ENCODE results near the gene CASP12.

Gene CASP12

DNA sequence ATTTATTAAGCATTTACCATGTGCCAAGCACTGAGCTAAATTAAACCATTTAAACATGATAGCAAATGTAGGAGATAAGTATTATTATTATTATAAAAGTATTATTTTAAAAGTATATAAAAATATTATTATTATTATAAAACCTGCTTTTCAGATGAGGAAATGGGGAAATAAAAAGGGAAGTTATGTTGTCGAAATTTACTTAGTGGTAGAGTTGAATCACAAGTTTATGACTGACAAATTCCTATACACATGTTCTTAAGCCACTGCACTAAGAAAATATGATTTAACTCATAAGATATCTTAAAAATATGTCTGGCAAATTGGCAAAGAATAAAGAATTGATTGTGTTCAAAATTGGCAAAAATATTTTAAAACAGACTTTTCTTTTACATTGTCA lies 53.8 kb downstream of the CASP12 start:
- no peak for DNase-seq (ENCODE audit: low read depth)
- TF ChIP-seq, protein P1, sequence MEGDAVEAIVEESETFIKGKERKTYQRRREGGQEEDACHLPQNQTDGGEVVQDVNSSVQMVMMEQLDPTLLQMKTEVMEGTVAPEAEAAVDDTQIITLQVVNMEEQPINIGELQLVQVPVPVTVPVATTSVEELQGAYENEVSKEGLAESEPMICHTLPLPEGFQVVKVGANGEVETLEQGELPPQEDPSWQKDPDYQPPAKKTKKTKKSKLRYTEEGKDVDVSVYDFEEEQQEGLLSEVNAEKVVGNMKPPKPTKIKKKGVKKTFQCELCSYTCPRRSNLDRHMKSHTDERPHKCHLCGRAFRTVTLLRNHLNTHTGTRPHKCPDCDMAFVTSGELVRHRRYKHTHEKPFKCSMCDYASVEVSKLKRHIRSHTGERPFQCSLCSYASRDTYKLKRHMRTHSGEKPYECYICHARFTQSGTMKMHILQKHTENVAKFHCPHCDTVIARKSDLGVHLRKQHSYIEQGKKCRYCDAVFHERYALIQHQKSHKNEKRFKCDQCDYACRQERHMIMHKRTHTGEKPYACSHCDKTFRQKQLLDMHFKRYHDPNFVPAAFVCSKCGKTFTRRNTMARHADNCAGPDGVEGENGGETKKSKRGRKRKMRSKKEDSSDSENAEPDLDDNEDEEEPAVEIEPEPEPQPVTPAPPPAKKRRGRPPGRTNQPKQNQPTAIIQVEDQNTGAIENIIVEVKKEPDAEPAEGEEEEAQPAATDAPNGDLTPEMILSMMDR (conservative IDR thresholded peaks at IDR 0.05; ENCODE audit: control insufficient read depth, insufficient read depth, low read depth, low read length): no peak
- no peak overlapping the region for H3K4me3 ChIP-seq (ENCODE audit: control insufficient read depth, low read depth, low read length)

DNA sequence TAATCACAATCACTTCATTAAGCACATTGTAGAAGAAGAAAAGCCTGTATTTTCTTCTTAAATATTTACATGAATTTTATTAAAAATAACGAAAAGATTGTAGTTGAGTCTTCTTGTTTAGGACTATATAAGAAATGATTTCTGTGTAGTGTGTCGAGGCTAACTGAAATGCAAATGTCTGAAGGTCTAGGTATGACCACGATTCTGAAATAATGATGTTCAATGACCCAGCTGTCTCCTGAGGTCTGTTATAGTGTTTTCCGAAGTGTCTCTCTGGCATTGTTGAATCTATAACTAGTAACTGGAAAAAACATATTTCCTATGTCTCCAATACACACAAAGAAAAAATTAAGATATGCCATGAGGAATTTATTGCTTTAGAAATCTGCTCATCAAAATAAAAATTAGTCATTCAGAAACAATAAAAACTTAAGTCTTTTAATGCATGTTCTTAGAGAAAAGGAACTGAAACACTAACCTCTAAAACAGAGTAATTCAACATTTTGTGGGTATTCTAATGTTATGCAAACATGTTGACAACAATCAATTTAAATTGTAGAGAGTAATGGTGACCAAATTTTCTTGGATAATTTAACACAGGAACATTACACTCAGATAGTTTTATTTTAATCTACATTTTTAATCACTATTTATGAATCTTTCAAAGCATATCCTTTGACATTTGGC lies 55.0 kb downstream of the CASP12 start:
- no peak overlapping the region for H3K4me3 ChIP-seq (ENCODE audit: control insufficient read depth, low read depth, low read length)
- no peak for DNase-seq (ENCODE audit: low read depth)
- TF ChIP-seq, protein P1 (conservative IDR thresholded peaks at IDR 0.05; ENCODE audit: control insufficient read depth, insufficient read depth, low read depth, low read length): no peak

DNA sequence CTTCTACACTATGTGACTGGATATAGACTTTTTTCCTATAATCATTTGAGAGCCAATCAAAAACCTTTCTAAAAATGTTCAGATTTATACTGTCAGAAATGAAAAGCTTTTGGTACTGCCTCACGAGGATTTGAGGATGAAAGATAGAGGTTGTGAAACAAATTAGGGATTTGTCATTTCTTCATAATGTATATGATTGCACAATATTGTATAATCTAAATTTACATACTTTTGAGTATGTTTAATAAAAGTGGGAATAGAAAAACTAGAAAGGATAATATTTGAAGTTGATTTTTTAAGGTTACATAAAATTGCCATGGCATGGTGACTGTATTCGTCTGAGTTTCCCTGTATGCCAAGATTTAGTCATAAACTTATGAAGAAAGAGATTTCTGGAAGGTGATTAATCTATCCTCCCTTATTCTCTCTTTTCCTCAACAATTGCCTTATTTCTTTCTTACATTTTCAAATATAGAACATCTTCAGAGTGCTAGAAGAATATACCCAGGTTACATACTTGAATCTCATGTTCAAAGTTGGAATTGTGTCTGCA lies 56.2 kb downstream of the CASP12 start:
- TF ChIP-seq, protein P1 (conservative IDR thresholded peaks at IDR 0.05; ENCODE audit: control insufficient read depth, insufficient read depth, low read depth, low read length): no peak
- no peak for DNase-seq (ENCODE audit: low read depth)
- no peak overlapping the region for H3K4me3 ChIP-seq (ENCODE audit: control insufficient read depth, low read depth, low read length)

DNA sequence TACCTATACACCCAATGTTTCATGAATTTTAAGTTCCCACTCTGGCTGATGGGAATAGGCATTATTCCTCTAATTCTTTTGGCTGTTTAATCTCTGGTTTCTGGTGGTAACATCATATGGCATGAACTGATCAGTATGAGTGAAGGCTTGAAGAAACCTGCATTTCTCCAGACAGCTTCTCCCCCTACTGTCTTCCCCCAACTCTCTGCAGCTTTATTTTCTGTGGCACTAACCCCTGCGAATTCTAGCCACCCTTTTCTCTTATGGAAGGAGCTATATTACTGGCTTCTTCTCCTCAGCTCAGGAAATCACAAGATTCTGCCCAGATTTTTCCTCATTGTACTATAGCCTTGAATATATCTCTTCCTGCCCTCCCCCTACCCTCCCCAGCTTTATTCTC lies 57.1 kb downstream of the CASP12 start:
- TF ChIP-seq, protein P1 (conservative IDR thresholded peaks at IDR 0.05; ENCODE audit: control insufficient read depth, insufficient read depth, low read depth, low read length): no peak
- no peak for DNase-seq (ENCODE audit: low read depth)
- no peak overlapping the region for H3K4me3 ChIP-seq (ENCODE audit: control insufficient read depth, low read depth, low read length)

DNA sequence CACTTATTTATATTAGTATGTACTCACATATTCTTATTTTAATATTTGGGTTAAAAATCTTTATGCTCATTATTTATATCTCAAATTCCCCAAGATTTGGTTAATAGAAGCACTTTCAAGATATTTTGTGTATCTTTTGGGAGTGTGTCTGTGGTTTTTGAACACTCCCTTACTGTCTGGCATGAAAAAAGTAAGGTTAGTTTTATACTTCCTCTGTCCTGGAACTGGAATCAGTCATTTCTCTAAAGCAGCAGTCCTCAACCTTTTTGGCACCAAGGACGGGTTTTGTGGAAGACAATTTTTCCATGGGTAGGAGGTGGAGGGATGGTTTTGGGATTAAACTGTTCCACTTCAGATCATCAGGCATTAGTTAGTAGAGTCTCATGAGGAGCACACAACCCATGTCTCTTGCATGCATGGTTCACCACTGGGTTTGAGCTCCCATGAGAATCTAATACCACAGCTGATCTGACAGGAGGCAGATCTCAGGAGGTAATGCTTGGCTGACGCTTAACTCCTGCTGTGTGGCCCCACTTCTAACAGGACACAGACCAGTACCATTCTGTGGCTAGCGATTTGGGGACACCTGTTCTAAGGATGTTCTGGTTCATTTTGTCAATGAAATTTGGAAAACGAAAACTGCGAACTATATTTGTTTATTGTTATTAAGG lies 60.2 kb downstream of the CASP12 start:
- DNase-seq (ENCODE audit: low read depth): no peak
- H3K4me3 ChIP-seq (ENCODE audit: control insufficient read depth, low read depth, low read length): no peak overlapping the region
- TF ChIP-seq, protein P1 (conservative IDR thresholded peaks at IDR 0.05; ENCODE audit: control insufficient read depth, insufficient read depth, low read depth, low read length): no peak

DNA sequence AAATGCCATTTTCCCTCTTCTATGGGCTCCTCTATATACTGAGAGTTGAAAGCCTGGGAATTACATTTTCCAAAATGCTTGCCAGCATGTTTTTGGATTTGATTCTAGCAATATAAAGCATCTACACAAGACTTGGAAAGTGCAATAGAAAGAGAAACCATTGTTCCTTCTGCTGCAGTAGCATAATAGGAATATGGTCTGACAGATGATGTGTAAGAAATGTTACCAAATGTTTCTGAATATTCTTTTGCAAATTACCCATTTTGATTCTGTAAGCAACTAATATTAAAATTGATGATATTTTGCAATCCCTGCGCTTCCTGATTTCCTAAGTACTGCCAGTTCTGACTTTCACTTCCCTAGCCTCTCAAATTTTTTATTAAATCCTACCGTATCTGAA lies 61.6 kb downstream of the CASP12 start:
- H3K4me3 ChIP-seq (ENCODE audit: control insufficient read depth, low read depth, low read length): no peak overlapping the region
- TF ChIP-seq, protein P1 (conservative IDR thresholded peaks at IDR 0.05; ENCODE audit: control insufficient read depth, insufficient read depth, low read depth, low read length): no peak
- no peak for DNase-seq (ENCODE audit: low read depth)
